ENCODE data around the gene RFX8. TPM values are rescaled to one million over a fixed set of nuclear protein-coding genes. Genes with fewer than 3 reads are reported as not detected.

Gene RFX8
- total RNA-seq, 1 experiment from 2014 or later, result not detected

DNA sequence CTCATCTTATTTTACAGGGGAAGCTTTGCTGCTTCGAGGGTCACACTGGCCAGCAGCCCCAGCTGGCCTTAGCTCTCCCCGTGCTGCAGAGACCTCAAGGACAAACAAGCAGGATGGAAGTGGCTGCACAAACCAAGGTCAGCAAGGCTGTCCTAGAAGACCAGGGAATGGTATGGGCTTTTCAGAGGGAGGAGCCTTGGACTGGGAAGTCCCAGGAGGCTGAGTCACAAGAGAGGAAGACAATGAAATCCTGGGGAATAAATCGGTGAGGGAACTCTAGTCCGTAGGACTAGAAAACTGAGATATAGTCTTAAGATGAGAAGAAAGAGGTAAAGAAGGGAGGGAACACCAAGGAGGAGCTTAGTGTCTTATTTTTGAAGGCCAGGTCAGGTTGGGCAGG is 103.3 kb downstream of the RFX8 start:
- Mint-ChIP-seq H3K27me3 (ENCODE audit: unreplicated experiment) (no peaks in the 10 kb centered on the region), H3K4me3 (ENCODE audit: low read depth, unreplicated experiment) (no peak overlapping the region), H3K27ac (ENCODE audit: unreplicated experiment) (no peak overlapping the region), H3K36me3 (ENCODE audit: insufficient read depth, unreplicated experiment) (no peaks in the 10 kb centered on the region), H3K9me3 (ENCODE audit: low read depth, unreplicated experiment) (no peaks in the 10 kb centered on the region), H3K4me1 (ENCODE audit: low read depth, unreplicated experiment) (peaks cover 15% of the 10 kb centered on the region)
- intact Hi-C loops (cut with micrococcal nuclease; ENCODE audit: unreplicated experiment), result no loop called here
- no TSS peak for BruUV-seq (replicated peaks)
- CTCF ChIA-PET, result interaction anchor here (0.6 kb wide), 1 partner anchor 11 kb away, joined by 4 read pairs; no protein-coding TSS in a partner anchor
- DNase-seq, result no peak
- TF ChIP-seq, protein P1, sequence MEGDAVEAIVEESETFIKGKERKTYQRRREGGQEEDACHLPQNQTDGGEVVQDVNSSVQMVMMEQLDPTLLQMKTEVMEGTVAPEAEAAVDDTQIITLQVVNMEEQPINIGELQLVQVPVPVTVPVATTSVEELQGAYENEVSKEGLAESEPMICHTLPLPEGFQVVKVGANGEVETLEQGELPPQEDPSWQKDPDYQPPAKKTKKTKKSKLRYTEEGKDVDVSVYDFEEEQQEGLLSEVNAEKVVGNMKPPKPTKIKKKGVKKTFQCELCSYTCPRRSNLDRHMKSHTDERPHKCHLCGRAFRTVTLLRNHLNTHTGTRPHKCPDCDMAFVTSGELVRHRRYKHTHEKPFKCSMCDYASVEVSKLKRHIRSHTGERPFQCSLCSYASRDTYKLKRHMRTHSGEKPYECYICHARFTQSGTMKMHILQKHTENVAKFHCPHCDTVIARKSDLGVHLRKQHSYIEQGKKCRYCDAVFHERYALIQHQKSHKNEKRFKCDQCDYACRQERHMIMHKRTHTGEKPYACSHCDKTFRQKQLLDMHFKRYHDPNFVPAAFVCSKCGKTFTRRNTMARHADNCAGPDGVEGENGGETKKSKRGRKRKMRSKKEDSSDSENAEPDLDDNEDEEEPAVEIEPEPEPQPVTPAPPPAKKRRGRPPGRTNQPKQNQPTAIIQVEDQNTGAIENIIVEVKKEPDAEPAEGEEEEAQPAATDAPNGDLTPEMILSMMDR (IDR thresholded peaks at IDR 0.05; ENCODE audit: unreplicated experiment), result no peak

GRCh38 chr2:101369100-101369499 is 105.8 kb downstream of the RFX8 start:
- Mint-ChIP-seq H3K36me3 (ENCODE audit: insufficient read depth, unreplicated experiment) (no peaks in the 10 kb centered on the region), H3K27me3 (ENCODE audit: unreplicated experiment) (no peaks in the 10 kb centered on the region), H3K4me3 (ENCODE audit: low read depth, unreplicated experiment) (no peak overlapping the region), H3K9me3 (ENCODE audit: low read depth, unreplicated experiment) (no peaks in the 10 kb centered on the region), H3K4me1 (ENCODE audit: low read depth, unreplicated experiment) (peaks cover 15% of the 10 kb centered on the region), H3K27ac (ENCODE audit: unreplicated experiment) (no peak overlapping the region)
- CTCF ChIA-PET, result no interaction called here
- TF ChIP-seq, protein P1 (IDR thresholded peaks at IDR 0.05; ENCODE audit: unreplicated experiment), result no peak
- no peak for DNase-seq
- intact Hi-C loops (cut with micrococcal nuclease; ENCODE audit: unreplicated experiment), result no loop called here
- BruUV-seq (replicated peaks), result no TSS peak

- CTCF ChIA-PET, result no interaction called here
- intact Hi-C loops (cut with micrococcal nuclease; ENCODE audit: unreplicated experiment), result no loop called here
- Mint-ChIP-seq H3K4me1 (ENCODE audit: low read depth, unreplicated experiment) (peaks cover 15% of the 10 kb centered on the region), H3K27me3 (ENCODE audit: unreplicated experiment) (no peaks in the 10 kb centered on the region), H3K27ac (ENCODE audit: unreplicated experiment) (no peak overlapping the region), H3K4me3 (ENCODE audit: low read depth, unreplicated experiment) (no peak overlapping the region), H3K36me3 (ENCODE audit: insufficient read depth, unreplicated experiment) (no peaks in the 10 kb centered on the region), H3K9me3 (ENCODE audit: low read depth, unreplicated experiment) (no peaks in the 10 kb centered on the region)
- TF ChIP-seq, protein P1 (IDR thresholded peaks at IDR 0.05; ENCODE audit: unreplicated experiment), result no peak
- BruUV-seq (replicated peaks), result no TSS peak
- no peak for DNase-seq
Observed at GRCh38 chr2:101368376-101368775, 106.5 kb downstream of the RFX8 start.

DNA sequence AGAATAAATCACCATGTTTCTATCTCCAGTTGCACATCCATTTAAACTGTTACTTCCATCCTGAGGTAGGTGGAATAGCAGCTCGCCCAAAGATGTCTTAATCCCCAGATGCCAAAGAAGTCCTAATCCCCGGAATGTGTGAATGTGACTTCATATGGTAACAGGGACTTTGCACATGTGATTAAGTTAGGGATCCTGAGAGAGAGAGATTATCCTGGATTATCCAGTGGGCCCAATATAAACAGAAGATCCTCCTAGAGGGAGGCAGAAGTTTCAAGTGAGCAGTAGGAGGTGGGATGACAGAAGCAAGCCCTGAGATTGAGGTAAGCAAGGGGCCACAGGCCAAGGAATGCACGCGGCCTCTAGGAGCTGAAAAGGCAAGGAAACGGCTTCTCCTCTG is 107.4 kb downstream of the RFX8 start:
- TF ChIP-seq, protein P1 (IDR thresholded peaks at IDR 0.05; ENCODE audit: unreplicated experiment), result no peak
- no peak for DNase-seq
- intact Hi-C loops (cut with micrococcal nuclease; ENCODE audit: unreplicated experiment), result no loop called here
- H3K27ac Mint-ChIP-seq (ENCODE audit: unreplicated experiment), result no peak overlapping the region
- H3K27me3 Mint-ChIP-seq (ENCODE audit: unreplicated experiment), result no peaks in the 10 kb centered on the region
- H3K36me3 Mint-ChIP-seq (ENCODE audit: insufficient read depth, unreplicated experiment), result no peaks in the 10 kb centered on the region
- H3K4me3 Mint-ChIP-seq (ENCODE audit: low read depth, unreplicated experiment), result no peak overlapping the region
- no peaks in the 10 kb centered on the region for H3K9me3 Mint-ChIP-seq (ENCODE audit: low read depth, unreplicated experiment)
- no TSS peak for BruUV-seq (replicated peaks)
- CTCF ChIA-PET, result no interaction called here
- peaks cover 14% of the 10 kb centered on the region for H3K4me1 Mint-ChIP-seq (ENCODE audit: low read depth, unreplicated experiment)
